ENCODE data around the gene PFDN4.

Gene PFDN4

GRCh38 chr20:54173653-54174456, 34.0 kb upstream of the PFDN4 start, which contains the start of gene CYP24A1:
CYP24A1 (minus strand) TSS chr20:54173986; CDS start chr20:54173579, 407 bp downstream.
- DNase-seq (ENCODE audit: low read depth in 2 of 3, low spot score in 1 of 3): no peak

DNA sequence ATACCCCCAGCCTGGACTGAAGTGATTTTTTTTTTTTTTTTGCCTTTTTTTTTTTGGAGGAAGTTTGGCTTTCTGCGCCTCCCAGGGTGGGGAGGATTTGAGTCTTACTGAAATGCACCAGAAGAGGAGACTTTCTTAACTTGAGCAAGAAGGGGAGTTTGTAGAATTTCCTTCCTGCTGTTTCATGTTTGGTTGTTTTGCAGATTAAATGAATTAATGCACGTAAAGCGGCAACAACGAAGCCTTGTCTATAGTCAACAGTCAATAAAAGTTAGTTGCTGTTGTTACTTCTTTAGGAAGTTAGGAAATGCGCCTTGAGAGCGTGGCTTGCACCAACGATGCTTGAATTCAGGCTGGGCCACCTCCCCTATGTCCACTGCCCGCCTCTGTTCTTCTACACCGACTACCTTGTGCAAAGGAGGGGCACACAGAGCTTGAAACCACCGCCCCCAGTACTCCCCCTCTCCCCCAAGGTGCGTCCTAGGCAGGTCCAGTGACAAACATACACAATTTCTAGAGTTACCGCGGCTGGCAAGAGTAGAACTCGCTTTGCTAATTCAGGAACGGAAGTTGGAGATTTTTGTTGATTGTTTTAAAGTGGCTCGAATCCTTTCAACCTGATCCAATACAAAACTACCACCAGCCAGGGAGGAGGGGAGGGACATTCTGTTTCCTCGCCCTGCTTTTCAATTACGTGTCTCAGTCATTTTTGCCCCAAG, 33.3 kb upstream of the PFDN4 start:
- DNase-seq (ENCODE audit: low read depth in 2 of 3, low spot score in 1 of 3): no peak

DNA sequence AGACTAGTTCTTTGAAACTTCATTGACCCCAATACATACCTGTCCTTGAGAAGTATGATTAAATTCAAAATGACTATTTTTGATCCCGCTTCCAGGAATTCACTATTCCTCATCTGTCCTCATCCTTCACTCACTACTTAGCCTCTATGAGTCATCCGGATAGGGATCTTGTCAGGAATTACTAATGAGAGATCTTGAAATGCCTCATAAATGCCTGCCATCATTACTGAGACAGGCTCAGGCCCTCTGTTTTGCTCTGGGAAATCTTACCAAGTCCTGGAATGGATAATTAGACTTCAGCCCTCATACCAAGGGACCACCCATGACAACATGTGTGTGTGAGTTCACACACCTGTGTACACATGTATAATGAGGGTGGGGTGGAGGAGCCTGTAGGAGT, 31.3 kb upstream of the PFDN4 start:
- DNase-seq (ENCODE audit: low read depth in 2 of 3, low spot score in 1 of 3): no peak

DNA sequence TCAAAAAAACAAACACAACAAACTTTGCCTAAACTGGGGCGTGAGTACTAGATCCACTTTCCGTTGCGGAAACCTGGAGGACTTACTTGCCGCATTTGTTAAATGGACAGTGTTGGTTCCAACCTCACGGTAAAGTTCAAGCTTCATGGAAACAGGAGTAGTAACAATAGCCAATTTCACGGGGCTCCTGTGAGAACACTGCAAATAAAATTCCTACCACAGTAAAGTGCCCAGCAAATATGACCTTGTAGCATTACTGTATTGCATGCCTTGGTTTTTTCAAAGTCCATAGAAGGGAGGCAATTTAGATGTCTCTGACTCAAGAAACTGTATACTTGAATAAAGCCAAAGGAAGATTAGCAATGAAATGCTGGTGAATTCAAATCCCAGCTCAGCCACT, 30.5 kb upstream of the PFDN4 start:
- no peak for DNase-seq (ENCODE audit: low read depth in 2 of 3, low spot score in 1 of 3)

- DNase-seq (ENCODE audit: low read depth in 2 of 3, low spot score in 1 of 3): no peak
These were observed 29.6 kb upstream of the PFDN4 start for GRCh38 chr20:54178256-54178655.

- DNase-seq (ENCODE audit: low read depth in 2 of 3, low spot score in 1 of 3): no peak
These were observed 27.9 kb upstream of the PFDN4 start for GRCh38 chr20:54179946-54180345.

DNA sequence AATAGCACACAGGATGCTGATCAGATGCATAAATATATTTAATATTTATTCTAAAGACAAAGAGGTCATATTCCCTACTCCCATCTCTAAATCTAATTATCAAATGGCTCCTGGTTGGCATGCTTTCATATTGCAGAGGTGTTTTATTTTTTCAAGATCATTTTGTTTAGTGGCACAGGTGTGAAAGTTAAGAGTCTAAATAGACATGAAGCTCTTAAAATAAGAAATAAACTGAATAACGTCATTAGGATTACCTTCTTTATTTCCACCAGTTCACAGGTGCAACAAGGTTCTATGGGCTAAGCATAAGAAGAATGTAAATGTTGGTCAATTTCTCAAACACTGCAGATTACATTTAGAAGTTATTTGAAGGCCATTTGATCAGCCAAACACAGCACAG, 27.0 kb upstream of the PFDN4 start:
- DNase-seq (ENCODE audit: low read depth in 2 of 3, low spot score in 1 of 3): no peak

GRCh38 chr20:54184071-54184470, 23.8 kb upstream of the PFDN4 start:
- DNase-seq (ENCODE audit: low read depth in 2 of 3, low spot score in 1 of 3): no peak

DNA sequence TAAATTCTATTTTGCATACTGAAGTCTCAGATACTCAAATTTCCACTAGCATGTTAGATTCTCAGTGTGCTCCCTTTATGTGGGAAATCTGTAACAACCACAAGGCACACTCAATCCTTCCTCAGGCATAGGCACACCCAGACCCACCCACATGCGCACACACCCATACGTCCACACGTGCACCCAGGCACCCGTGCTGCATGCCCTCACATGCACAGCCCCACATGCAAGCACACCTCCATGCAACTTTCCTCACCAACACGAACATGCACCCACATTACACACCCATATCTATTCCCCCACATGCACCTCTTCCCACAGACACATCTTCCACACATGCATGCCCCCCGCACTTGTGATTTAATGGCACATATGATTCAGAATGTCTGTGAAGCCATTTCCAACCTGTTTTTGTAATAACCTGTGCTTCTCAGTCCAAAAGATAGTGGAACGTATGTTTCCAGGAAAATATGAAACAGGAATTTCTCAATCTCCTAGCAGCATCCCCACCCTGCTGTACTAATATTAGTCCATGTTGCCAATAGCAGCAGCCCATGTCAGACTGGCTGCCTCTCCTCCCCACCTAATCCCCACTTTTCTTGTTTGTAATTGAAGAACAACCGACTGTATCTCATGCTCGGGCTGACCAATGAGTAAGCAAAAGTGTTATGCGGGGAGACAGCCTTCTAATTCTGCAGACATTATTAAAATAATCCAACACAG, 22.8 kb upstream of the PFDN4 start:
- no peak for DNase-seq (ENCODE audit: low read depth in 2 of 3, low spot score in 1 of 3)

DNA sequence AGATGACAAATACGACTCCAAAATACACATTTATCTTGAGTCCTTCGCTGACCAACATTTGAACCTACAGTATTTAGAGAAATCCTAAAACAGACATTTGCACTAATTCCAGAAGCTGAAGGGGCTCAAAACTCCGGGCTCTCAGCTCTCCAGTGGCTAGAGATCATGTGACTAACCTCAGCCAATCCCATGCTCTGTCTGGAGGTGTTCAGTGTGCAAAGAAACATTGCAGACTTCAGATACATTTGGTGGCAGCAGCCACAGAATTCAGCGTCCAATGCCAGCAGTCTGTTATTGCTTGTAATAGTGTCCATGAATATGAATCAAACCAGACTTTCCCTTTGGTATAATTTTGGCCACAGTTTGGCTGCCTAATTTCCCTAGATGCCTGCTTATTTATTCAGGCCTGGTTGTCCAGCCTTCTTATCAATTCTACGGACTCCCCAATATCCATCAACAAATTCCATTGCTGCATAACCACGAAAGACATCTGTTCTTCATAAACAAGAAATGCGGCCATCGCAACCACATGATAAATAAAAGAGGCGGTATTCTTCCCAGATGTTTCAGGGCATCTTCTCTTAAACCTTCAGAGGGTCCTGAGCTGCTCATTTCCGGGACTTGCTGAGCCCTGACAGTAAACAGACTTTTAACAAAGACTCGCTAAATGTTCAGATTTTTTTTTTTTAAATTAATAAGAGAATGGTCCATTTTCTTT, 19.6 kb upstream of the PFDN4 start:
- no peak for DNase-seq (ENCODE audit: low read depth in 2 of 3, low spot score in 1 of 3)

- DNase-seq (ENCODE audit: low read depth in 2 of 3, low spot score in 1 of 3): no peak
These were observed 18.3 kb upstream of the PFDN4 start for GRCh38 chr20:54189630-54190029.

- no peak for DNase-seq (ENCODE audit: low read depth in 2 of 3, low spot score in 1 of 3)
These were observed 17.7 kb upstream of the PFDN4 start for GRCh38 chr20:54190217-54190616.

GRCh38 chr20:54193817-54194216, 14.1 kb upstream of the PFDN4 start:
- DNase-seq (ENCODE audit: low read depth in 2 of 3, low spot score in 1 of 3): no peak

DNA sequence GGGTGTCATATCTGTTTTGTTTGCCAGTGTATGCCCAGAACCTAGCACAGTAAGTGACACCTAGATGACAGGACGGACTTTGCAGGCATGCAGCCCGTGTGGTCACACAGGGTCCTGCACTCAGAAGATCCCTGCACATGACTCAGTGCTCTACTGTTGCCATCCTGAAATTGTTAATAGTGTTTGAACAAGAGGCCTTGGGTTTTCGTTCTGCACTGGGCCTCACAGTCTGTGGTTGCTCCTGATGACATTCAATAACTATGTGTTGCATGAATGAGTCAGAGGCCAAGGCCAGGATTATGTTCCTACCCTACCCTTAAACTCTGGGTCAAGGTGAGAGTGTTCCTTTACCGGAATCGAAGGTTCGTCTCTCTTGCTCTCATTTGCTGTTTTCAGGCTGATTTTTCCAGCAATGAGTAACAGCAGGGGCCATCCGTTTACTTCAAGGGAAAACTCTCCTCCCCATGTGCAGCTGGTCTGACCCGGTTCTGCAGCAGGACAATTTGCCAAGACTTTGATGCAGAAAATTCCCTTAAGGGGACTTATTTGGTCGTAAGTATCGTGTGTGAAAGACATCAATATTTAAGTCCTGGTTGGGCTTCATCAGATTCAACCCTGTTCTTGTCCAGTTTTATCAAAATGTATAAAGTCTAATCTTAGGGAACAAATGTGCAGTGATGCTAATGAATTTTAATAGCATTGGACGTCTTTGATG, 13.0 kb upstream of the PFDN4 start:
- DNase-seq (ENCODE audit: low read depth in 2 of 3, low spot score in 1 of 3): no peak

- DNase-seq (ENCODE audit: low read depth in 2 of 3, low spot score in 1 of 3): no peak
These were observed 12.1 kb upstream of the PFDN4 start for GRCh38 chr20:54195483-54196472.

DNA sequence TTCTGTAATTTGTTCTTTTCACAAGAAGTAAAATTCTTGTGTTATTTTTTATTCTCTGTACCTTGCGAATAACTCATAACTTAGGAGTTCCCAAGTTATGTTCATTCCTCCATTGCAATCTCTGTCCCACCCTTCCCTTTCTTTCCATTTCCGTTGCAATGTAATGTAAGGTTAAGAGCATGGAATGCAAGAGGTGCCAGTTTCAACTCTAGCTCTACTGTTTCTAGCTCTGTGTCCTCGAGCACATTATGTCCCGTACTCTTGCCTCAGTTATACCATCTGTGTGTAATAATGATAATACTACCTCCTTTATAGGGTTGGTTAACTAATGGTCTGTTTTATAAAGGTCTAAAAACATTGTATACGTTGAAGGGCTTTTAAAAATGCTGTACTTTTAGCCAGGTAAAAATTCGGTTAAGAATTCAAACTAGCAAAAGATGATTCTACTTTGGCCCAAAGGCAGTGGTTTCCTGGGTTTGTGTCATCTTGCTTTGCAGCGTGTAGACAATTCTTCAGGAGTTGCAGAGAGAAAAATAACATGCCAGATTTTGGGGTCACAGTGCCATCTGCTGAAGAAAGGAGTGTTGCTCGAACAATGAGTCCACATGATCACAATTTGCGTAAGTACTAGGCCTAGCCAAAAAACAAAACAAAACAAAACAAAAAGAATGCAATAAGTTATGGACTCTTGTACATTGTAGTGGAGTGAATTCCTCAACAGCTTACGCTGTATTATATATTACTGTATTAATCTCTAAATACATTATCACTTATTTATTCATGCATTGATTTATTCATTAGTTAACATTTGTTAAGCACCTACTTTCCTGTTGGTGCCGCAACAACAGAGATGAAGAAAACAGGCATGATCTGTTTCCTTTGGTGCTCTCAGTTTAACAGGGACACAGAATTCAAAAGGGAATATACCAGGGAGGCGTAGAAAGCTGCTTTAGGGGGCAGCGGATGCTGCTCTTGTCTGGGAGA, 10.0 kb upstream of the PFDN4 start:
- no peak for DNase-seq (ENCODE audit: low read depth in 2 of 3, low spot score in 1 of 3)

GRCh38 chr20:54199283-54199682, 8.6 kb upstream of the PFDN4 start:
- no peak for DNase-seq (ENCODE audit: low read depth in 2 of 3, low spot score in 1 of 3)

- peak; percentile 46 to 76 (median 52) for DNase-seq (ENCODE audit: low read depth in 2 of 3, low spot score in 1 of 3)
These were observed 8.1 kb upstream of the PFDN4 start for GRCh38 chr20:54199721-54200176.

Data from stimulated activated CD4-positive, alpha-beta T cell treated with anti-CD3 and anti-CD28 coated beads, Interleukin-12 subunit alpha, Interleukin-12 subunit beta, amount 100 ng/mL, for 48 hours (primary cell).